ENCODE results near the gene XYLT1. TPM values are rescaled to one million over a fixed set of nuclear protein-coding genes. Genes with fewer than 3 reads are reported as not detected.
A peak's percentile ranks its signal among the peaks of the same experiment; 100 is the strongest.
"Not testable (repeated sequence)": the region's sequence is repeated elsewhere in the genome, so short reads cannot be mapped to it uniquely, and the experiment has no call there.

XYLT1 gene
- total RNA-seq, 2 experiments from 2014 or later: 5.1 to 6.2 TPM

DNA sequence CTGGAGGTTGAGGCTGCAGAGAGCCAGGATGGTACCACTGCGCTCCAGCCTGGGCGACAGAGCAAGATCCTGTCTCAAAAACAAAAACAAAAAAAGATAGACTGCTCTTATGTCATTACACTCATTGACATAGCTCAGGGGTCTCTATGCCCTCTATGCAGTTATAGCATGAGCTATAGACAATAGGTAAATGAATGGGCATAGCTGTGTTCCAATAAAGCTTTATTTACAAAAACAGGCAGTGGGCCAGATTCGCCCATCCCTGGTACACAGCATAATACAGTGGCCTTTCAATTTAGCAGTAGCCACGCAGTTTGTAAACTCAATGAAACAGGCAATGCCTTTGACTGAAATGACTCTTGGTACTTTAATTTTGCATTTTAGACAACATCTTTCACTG, 51.5 kb downstream of the XYLT1 start:
- no peaks in the 10 kb centered on the region for H3K27me3 Mint-ChIP-seq
- peaks cover 36% of the 10 kb centered on the region for H3K4me1 Mint-ChIP-seq
- H3K9me3 Mint-ChIP-seq (ENCODE audit: low read depth): peaks cover 3% of the 10 kb centered on the region
- H3K36me3 Mint-ChIP-seq (ENCODE audit: low read depth): peaks cover 5% of the 10 kb centered on the region
- no peak overlapping the region for H3K4me3 Mint-ChIP-seq
- POLR2A ChIA-PET: no interaction called here
- DNase-seq (no peak), ATAC-seq (no peak)
- CTCF ChIA-PET: interaction anchor here (0.7 kb wide), 1 partner anchor 193 kb away, joined by 3 read pairs; no protein-coding TSS in a partner anchor
- no peak overlapping the region for H3K27ac Mint-ChIP-seq
- intact Hi-C loops (cut with DNase I, micrococcal nuclease): loop anchor here in 1 of 2 experiments (5.0 kb wide), 1 partner anchor 48 kb away; no protein-coding TSS in a partner anchor

DNA sequence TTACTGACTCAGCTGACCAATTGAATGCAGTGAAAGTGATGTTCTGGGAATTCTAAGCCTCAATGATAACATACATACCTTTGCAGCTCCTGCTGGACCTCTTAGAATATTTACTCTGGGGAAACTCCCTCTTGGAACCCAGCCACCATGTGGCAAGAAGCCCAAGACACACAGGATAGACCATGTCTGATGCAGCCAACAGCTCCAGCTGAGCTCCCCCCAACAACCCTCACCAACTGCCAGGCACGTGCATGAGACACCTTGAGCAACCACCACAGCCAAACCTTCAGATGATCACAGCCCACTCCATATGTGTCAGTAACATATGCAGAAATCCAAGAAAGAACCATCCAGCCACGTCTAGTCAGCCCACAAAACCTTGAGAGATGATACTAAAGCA, 53.0 kb downstream of the XYLT1 start:
- intact Hi-C loops (cut with DNase I, micrococcal nuclease): loop anchor here (1.0 to 5.0 kb wide), 6 partner anchors 32 to 146 kb away; partner anchors contain the start of gene XYLT1 (in 1 of the 2)
- Mint-ChIP-seq H3K4me1 (peaks cover 45% of the 10 kb centered on the region), H3K9me3 (ENCODE audit: low read depth) (peaks cover 3% of the 10 kb centered on the region), H3K27me3 (no peaks in the 10 kb centered on the region), H3K4me3 (no peak overlapping the region), H3K27ac (peak overlapping the region; percentile 93), H3K36me3 (ENCODE audit: low read depth) (peaks cover 5% of the 10 kb centered on the region)
- POLR2A ChIA-PET: no interaction called here
- CTCF ChIA-PET: interaction anchor here (1.8 kb wide), 1 partner anchor 59 kb away, joined by 9 read pairs; no protein-coding TSS in a partner anchor
- DNase-seq (peak; percentile 44), ATAC-seq (no peak)

DNA sequence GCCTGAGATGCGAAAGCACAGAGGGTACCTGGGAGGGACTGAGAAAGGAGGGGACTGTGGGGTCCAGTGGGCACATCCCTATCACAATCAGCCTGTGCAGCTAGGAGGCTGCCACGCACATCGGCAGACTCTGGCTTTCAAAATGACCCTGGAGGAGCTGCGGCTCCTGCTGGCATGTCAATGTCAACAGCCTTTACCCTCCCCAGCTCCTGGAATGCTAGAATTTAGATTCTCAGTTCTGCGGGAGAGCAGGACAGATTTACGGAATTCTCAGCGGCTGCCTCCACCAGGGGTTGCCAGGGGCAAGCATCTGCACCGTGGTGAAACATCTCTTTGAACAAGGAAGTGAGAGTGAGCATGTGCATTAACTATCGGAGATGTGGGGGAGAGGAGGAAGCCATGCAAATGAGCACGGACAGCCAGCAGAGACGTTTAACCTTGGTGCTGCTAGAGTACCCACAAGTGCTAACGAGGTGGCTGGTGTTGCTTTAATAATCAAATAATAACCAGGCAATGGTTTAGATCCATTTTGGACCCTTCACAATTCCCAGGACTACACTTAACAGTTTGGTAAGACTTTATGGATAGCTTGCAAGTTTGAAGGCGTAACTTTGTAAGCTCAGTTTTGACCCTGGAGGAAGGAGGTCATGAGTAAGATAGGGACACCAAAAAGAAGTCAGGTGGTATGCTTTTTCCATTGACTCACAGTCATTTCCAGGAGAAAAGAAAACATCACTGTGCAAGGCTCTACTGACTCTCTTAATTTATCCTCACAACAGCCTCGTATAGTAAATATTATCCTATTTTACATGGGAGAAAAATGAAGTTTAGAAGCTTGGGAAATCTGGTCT, 54.1 kb downstream of the XYLT1 start:
- intact Hi-C loops (cut with DNase I, micrococcal nuclease): loop anchor here (1.0 to 5.0 kb wide), 6 partner anchors 33 to 145 kb away; partner anchors contain the start of gene XYLT1 (in 1 of the 2)
- Mint-ChIP-seq H3K27ac (peak overlapping the region; percentile 93), H3K4me1 (peaks cover 50% of the 10 kb centered on the region), H3K4me3 (peak overlapping the region; percentile 69), H3K36me3 (ENCODE audit: low read depth) (peaks cover 5% of the 10 kb centered on the region), H3K9me3 (ENCODE audit: low read depth) (peaks cover 3% of the 10 kb centered on the region), H3K27me3 (no peaks in the 10 kb centered on the region)
- ChIA-PET CTCF (interaction anchor here (0.6 to 1.8 kb wide), 6 partner anchors 47 to 1385 kb away, joined by 3 to 9 read pairs (median 3); partner anchors contain the start of gene ARL6IP1), POLR2A (interaction anchor here (0.6 to 0.9 kb wide), 2 partner anchors 50 to 111 kb away, joined by 3 to 6 read pairs; no protein-coding TSS in a partner anchor)
- ATAC-seq (peak; percentile 89), DNase-seq (peak; percentile 74)

DNA sequence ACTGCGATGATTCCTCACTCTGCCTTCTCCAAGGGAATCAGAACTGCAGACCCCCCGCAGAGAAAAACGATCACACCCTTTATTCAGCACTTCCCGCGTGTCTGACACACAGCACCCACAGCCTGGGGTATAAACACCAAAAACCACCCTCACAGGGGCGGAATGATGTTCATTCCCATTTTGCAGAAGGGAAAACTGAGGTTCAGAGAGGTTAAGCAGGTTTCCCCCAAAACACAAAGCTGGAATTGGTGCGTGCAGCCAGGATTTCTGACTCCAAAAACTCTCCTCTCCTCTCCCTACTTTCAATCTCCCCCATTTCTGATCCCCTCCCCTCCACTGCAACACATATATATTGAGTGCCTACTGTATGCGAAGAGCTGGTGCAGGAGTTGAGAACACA, 55.8 kb downstream of the XYLT1 start:
- DNase-seq (no peak), ATAC-seq (no peak)
- CTCF ChIA-PET: interaction anchor here (0.6 kb wide), 1 partner anchor 402 kb away, joined by 3 read pairs; no protein-coding TSS in a partner anchor
- Mint-ChIP-seq H3K27me3 (no peaks in the 10 kb centered on the region), H3K4me1 (peaks cover 50% of the 10 kb centered on the region), H3K9me3 (ENCODE audit: low read depth) (peaks cover 3% of the 10 kb centered on the region), H3K27ac (peak overlapping the region; percentile 76), H3K4me3 (no peak overlapping the region), H3K36me3 (ENCODE audit: low read depth) (peaks cover 5% of the 10 kb centered on the region)
- POLR2A ChIA-PET: no interaction called here
- intact Hi-C loops (cut with DNase I, micrococcal nuclease): loop anchor here in 1 of 2 experiments (5.0 kb wide), 1 partner anchor 52 kb away; no protein-coding TSS in a partner anchor

DNA sequence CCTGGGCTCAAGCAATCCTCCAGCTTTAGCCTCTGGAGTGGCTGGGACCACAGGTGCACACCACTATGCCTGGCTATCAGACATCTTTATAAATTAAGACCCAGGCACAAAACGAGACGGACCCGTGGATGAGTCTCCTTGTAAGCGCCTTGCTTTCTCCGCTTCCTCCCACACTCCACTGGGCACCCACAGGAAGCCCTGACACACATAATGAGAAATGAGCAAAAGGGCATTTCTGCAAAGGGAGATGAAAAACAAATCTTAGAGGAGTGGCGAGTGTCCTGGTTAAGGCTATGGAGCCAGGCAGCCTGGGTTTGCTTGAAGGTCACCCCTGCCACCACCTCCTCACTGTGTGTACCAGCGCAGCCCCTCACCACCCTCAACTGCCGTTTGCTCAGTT, 56.3 kb downstream of the XYLT1 start:
- peak overlapping the region; percentile 76 for H3K27ac Mint-ChIP-seq
- H3K4me3 Mint-ChIP-seq: no peak overlapping the region
- peak; percentile 69 for DNase-seq
- POLR2A ChIA-PET: no interaction called here
- no peaks in the 10 kb centered on the region for H3K27me3 Mint-ChIP-seq
- H3K4me1 Mint-ChIP-seq: peaks cover 50% of the 10 kb centered on the region
- intact Hi-C loops (cut with DNase I, micrococcal nuclease): no loop called here
- CTCF ChIA-PET: no interaction called here
- H3K9me3 Mint-ChIP-seq (ENCODE audit: low read depth): peaks cover 3% of the 10 kb centered on the region
- peak; percentile 33 for ATAC-seq
- peaks cover 5% of the 10 kb centered on the region for H3K36me3 Mint-ChIP-seq (ENCODE audit: low read depth)

DNA sequence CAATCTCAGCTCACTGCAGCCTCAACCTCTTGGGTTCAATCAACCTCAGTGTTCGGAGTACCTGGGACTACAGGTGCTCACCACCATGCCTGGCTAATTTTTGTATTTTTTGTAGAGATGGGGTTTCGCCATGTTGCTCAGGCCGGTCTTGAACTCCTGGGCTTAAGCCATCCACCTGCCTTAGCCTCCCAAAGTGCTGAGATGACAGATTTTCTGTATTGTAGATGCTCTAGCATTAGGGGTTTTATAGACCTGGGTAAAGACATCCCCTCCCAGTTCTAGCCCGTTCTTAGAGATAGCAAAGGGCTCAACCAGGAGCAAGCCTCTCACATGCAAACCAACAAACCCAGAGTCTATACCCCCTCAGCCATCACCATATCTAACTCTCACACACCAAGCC, 57.3 kb downstream of the XYLT1 start:
- Mint-ChIP-seq H3K4me3 (no peak overlapping the region), H3K9me3 (ENCODE audit: low read depth) (peaks cover 3% of the 10 kb centered on the region), H3K27ac (no peak overlapping the region), H3K27me3 (no peaks in the 10 kb centered on the region), H3K4me1 (peaks cover 57% of the 10 kb centered on the region), H3K36me3 (ENCODE audit: low read depth) (peaks cover 5% of the 10 kb centered on the region)
- ChIA-PET CTCF (no interaction called here), POLR2A (no interaction called here)
- intact Hi-C loops (cut with DNase I, micrococcal nuclease): no loop called here
- DNase-seq (no peak), ATAC-seq (no peak)

DNA sequence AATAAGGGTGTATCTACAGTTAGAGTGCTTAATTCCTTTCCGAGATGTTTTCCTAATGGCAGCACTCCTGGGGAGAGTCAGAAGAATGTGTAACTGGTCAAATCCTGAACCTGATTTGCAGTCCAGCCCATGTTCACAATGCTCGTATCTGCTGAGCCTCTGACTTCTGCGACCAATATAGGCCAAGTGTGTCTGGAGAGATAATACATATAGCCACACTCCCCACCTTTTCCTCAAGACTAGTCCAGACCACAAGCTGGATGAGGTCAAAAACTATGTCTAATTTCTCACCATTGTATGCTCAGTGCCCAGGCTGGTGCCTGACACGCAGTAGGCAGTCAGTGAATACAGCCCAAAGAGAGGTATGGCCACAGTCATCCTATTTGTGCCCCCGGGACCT, 58.0 kb downstream of the XYLT1 start:
- CTCF ChIA-PET: no interaction called here
- DNase-seq: no peak
- ATAC-seq: no peak
- intact Hi-C loops (cut with DNase I, micrococcal nuclease): no loop called here
- Mint-ChIP-seq H3K27me3 (no peaks in the 10 kb centered on the region), H3K27ac (no peak overlapping the region), H3K9me3 (ENCODE audit: low read depth) (peaks cover under 1% of the 10 kb centered on the region), H3K36me3 (ENCODE audit: low read depth) (peaks cover 4% of the 10 kb centered on the region), H3K4me1 (peaks cover 54% of the 10 kb centered on the region), H3K4me3 (no peak overlapping the region)
- POLR2A ChIA-PET: no interaction called here

DNA sequence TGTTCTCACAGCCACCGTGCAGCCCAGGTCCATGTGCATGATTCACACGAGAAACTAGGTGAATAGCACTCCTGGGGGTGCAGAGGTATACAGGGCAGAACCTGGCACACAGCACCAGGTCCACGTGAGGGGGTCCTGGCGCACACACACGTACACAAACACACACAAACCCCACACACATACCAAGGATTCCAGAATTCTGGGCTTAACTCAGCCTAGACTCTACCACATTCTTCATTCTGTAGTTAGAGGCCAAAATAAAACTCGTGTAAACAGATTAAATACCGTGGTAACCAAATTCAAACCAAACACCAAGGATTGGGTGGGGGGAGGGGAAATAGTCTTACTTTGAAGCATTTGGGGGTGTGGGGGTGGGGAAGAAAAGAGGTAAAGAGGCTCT, 58.5 kb downstream of the XYLT1 start:
- intact Hi-C loops (cut with DNase I, micrococcal nuclease): no loop called here
- no peak for DNase-seq
- CTCF ChIA-PET: no interaction called here
- Mint-ChIP-seq H3K4me1 (peaks cover 49% of the 10 kb centered on the region), H3K36me3 (ENCODE audit: low read depth) (peaks cover 6% of the 10 kb centered on the region), H3K27ac (no peak overlapping the region), H3K9me3 (ENCODE audit: low read depth) (no peaks in the 10 kb centered on the region), H3K4me3 (no peak overlapping the region), H3K27me3 (no peaks in the 10 kb centered on the region)
- POLR2A ChIA-PET: no interaction called here
- ATAC-seq: no peak

DNA sequence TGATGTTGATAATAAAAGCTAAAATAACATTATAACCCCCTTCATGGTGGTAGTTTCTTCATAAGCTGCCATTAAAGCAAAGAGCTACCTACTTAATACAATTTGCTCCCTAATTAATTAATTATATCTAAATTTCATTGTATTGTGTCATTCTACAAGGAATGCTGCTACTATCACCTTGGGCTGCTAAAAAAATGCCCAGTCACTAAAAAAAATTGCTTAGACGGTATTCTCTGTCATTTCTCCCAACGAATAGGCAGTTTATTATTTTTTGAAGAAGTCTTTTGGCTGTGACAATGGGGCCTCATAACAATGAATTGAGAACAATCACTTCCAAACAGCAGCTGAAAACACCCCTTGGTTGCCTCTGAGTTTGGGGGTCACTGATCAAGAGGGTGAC, 59.5 kb downstream of the XYLT1 start:
- Mint-ChIP-seq H3K27ac (no peak overlapping the region), H3K9me3 (ENCODE audit: low read depth) (no peaks in the 10 kb centered on the region), H3K36me3 (ENCODE audit: low read depth) (peaks cover 6% of the 10 kb centered on the region), H3K27me3 (no peaks in the 10 kb centered on the region), H3K4me1 (peaks cover 39% of the 10 kb centered on the region), H3K4me3 (no peak overlapping the region)
- intact Hi-C loops (cut with DNase I, micrococcal nuclease): no loop called here
- no peak for ATAC-seq
- ChIA-PET CTCF (no interaction called here), POLR2A (no interaction called here)
- no peak for DNase-seq

DNA sequence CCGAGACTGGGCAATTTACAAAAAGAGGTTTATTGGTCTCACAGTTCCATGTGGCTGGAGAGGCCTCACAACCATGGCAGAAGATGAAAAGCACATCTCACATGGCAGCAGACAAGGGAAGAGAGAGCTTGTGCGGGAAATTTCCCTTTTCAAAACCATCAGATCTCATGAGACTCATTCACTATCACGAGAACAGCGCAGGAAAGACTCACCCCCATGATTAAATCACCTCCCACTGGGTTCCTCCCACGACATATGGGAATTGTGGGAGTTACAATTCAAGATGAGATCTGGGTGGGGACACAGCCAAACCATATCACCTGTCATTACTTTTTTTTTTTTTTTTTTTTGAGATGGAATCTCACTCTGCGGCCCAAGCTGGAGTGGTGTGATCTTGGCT, 60.4 kb downstream of the XYLT1 start:
- H3K4me1 Mint-ChIP-seq: peaks cover 30% of the 10 kb centered on the region
- intact Hi-C loops (cut with DNase I, micrococcal nuclease): not testable (repeated sequence)

DNA sequence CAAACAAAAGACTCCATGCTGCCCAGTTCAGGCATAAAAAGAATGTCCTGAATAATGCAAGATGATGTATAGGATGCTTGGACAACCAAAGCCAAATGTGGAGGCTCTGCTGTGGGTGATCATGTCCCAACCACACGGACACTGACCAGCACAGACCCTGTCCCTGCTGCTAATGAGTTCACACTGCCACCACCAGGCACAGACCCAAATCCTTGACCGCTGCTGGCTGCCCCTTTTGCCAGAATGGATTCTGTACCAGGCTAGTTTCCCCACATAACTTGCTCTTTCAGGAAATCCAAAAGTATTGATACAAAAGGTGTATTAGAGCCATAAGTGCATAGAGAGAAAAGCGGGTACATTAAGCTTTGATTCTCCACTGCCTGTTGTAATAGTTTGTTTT, 60.9 kb downstream of the XYLT1 start:
- DNase-seq: no peak
- ChIA-PET POLR2A (no interaction called here), CTCF (no interaction called here)
- no peak for ATAC-seq
- Mint-ChIP-seq H3K4me1 (peaks cover 27% of the 10 kb centered on the region), H3K36me3 (ENCODE audit: low read depth) (peaks cover 6% of the 10 kb centered on the region), H3K27me3 (no peaks in the 10 kb centered on the region), H3K27ac (no peak overlapping the region), H3K4me3 (no peak overlapping the region), H3K9me3 (ENCODE audit: low read depth) (no peaks in the 10 kb centered on the region)
- intact Hi-C loops (cut with DNase I, micrococcal nuclease): no loop called here

More for the DNA sequence above, 60.4 kb downstream of the XYLT1 start:
- H3K27ac Mint-ChIP-seq; H3K36me3 Mint-ChIP-seq (ENCODE audit: low read depth); ATAC-seq; H3K4me3 Mint-ChIP-seq; H3K27me3 Mint-ChIP-seq; DNase-seq; H3K9me3 Mint-ChIP-seq (ENCODE audit: low read depth); POLR2A ChIA-PET: not testable (repeated sequence)
- CTCF ChIA-PET: interaction anchor here (0.6 kb wide), 1 partner anchor 24 kb away, joined by 4 read pairs; no protein-coding TSS in a partner anchor

DNA sequence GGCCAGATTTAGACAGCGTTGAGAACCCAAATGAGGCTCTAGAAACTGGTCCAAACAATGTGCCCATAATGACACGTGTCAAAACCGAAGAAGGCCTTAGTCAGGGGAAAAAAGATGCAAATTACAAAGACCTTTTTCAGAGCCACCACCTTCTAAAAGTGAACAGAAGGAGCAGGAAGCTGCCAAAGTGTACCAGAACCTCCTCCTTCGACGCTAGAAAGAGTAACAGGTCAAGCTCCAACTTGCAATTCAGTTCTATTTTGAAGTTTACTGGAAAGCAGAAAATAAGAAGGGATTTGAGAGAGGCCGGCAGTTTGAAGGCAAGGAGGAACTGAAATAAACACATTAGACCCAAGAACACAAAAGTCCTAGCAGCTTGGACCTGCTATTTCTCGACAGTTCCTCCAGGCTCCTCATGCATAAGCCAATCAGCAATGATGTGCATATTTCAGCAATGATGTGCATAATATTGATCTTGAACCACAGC, 61.8 kb downstream of the XYLT1 start:
- peaks cover 6% of the 10 kb centered on the region for H3K36me3 Mint-ChIP-seq (ENCODE audit: low read depth)
- H3K27me3 Mint-ChIP-seq: no peaks in the 10 kb centered on the region
- no peak for DNase-seq
- ChIA-PET POLR2A (no interaction called here), CTCF (interaction anchor here (0.5 to 0.9 kb wide), 2 partner anchors 24 to 59 kb away, joined by 3 read pairs; no protein-coding TSS in a partner anchor)
- peaks cover 20% of the 10 kb centered on the region for H3K4me1 Mint-ChIP-seq
- intact Hi-C loops (cut with DNase I, micrococcal nuclease): no loop called here
- no peak overlapping the region for H3K27ac Mint-ChIP-seq
- no peaks in the 10 kb centered on the region for H3K9me3 Mint-ChIP-seq (ENCODE audit: low read depth)
- no peak for ATAC-seq
- no peak overlapping the region for H3K4me3 Mint-ChIP-seq
